Astrocyte (in vitro differentiated cells and primary cell): Measurements from ENCODE around the gene EXOSC3. TPM values are rescaled to one million over a fixed set of nuclear protein-coding genes. Genes with fewer than 3 reads are reported as not detected.
A peak's percentile ranks its signal among the peaks of the same experiment; 100 is the strongest.
"Not testable (repeated sequence)": the region's sequence is repeated elsewhere in the genome, so short reads cannot be mapped to it uniquely, and the experiment has no call there.

Source experiments
- DNase-seq: peaks from one replicate; pipeline ENCODE4 v3.0.0-alpha.2; 2010; ENCODE audit warnings: low read depth
- FAIRE-seq: peaks from 2 replicates; lab custom pipeline; 2011; peaks lifted over from hg19 to GRCh38; lab: Jason Lieb, UNC
- H2AFZ ChIP-seq: 2 replicates; pipeline ENCODE4 v1.6.0; 2012; ENCODE audit warnings: low read depth, low read length, inconsistent platforms
- H3K27ac ChIP-seq: 2 replicates; pipeline ENCODE4 v1.5.1; 2011; ENCODE audit warnings: low read depth, low read length, inconsistent platforms
- H3K27me3 ChIP-seq: 2 replicates; pipeline ENCODE4 v1.6.0; 2011; ENCODE audit warnings: low read length, inconsistent platforms; ENCODE audit not compliant: insufficient read depth
- H3K36me3 ChIP-seq: 2 replicates; pipeline ENCODE4 v1.5.1; 2011; ENCODE audit warnings: low read length, inconsistent platforms; ENCODE audit not compliant: insufficient read depth
- H3K4me1 ChIP-seq: 2 replicates; pipeline ENCODE4 v1.5.1; 2011; ENCODE audit warnings: low read length, inconsistent platforms; ENCODE audit not compliant: insufficient read depth
- H3K4me2 ChIP-seq: 2 replicates; pipeline ENCODE4 v1.6.0; 2012; ENCODE audit warnings: low read length, inconsistent platforms
- H3K4me3 ChIP-seq: 2 replicates; pipeline ENCODE4 v1.5.1; 2011; ENCODE audit warnings: low read depth, mild to moderate bottlenecking, low read length, inconsistent platforms; ENCODE audit not compliant: insufficient read depth
- H3K79me2 ChIP-seq: 2 replicates; pipeline ENCODE4 v1.6.0; 2012; ENCODE audit warnings: mild to moderate bottlenecking, low read length, inconsistent platforms; ENCODE audit not compliant: insufficient read depth
- H3K9ac ChIP-seq: 2 replicates; pipeline ENCODE4 v1.6.0; 2012; ENCODE audit warnings: mild to moderate bottlenecking, low read length, inconsistent platforms
- H3K9me3 ChIP-seq: 2 replicates; pipeline ENCODE4 v1.5.1; 2012; ENCODE audit warnings: low read depth, mild to moderate bottlenecking, low read length, inconsistent platforms; ENCODE audit not compliant: insufficient read depth
- H4K20me1 ChIP-seq: 2 replicates; pipeline ENCODE4 v1.6.0; 2012; ENCODE audit warnings: low read length, inconsistent platforms; ENCODE audit not compliant: insufficient read depth
- H3K27ac Mint-ChIP-seq: one replicate; pipeline ENCODE4 v1.8.0; 2021; ENCODE audit warnings: mild to moderate bottlenecking, mixed read lengths; ENCODE audit not compliant: unreplicated experiment
- H3K27me3 Mint-ChIP-seq: one replicate; pipeline ENCODE4 v1.8.0; 2021; ENCODE audit warnings: low read depth, mixed read lengths; ENCODE audit not compliant: unreplicated experiment
- H3K36me3 Mint-ChIP-seq: one replicate; pipeline ENCODE4 v1.8.0; 2021; ENCODE audit warnings: low read depth, mixed read lengths; ENCODE audit not compliant: unreplicated experiment
- H3K4me1 Mint-ChIP-seq: one replicate; pipeline ENCODE4 v1.8.0; 2021; ENCODE audit warnings: low read depth, mixed read lengths; ENCODE audit not compliant: unreplicated experiment
- H3K4me3 Mint-ChIP-seq: one replicate; pipeline ENCODE4 v1.8.0; 2021; ENCODE audit warnings: mild to moderate bottlenecking, moderate library complexity, mixed read lengths; ENCODE audit not compliant: unreplicated experiment
- H3K9me3 Mint-ChIP-seq: one replicate; pipeline ENCODE4 v1.8.0; 2021; ENCODE audit warnings: mild to moderate bottlenecking, mixed read lengths; ENCODE audit not compliant: unreplicated experiment
- CTCF ChIP-seq: IDR thresholded peaks from 2 replicates; pipeline ENCODE4 v1.5.1; 2011; ENCODE audit warnings: low read depth, mild to moderate bottlenecking, inconsistent platforms, low read length, moderate library complexity; ENCODE audit not compliant: insufficient read depth
- EZH2 ChIP-seq: IDR thresholded peaks from 2 replicates; pipeline ENCODE4 v1.6.1; 2012; ENCODE audit warnings: mild to moderate bottlenecking, low read length, inconsistent platforms; ENCODE audit not compliant: insufficient read depth
- total RNA-seq: library from RNA; stranded (reverse); gene quantifications from 2 replicates; pipeline ENCODE4 v1.2.1, GENCODE V29; 2021

EXOSC3 gene
- total RNA-seq, 1 donor from 2014 or later, result 30.7 TPM

- H3K36me3 ChIP-seq, result no peaks in the 10 kb centered on the region
- H3K36me3 Mint-ChIP-seq, result peaks cover 6% of the 10 kb centered on the region
- no peaks in the 10 kb centered on the region for H3K9me3 ChIP-seq
- FAIRE-seq, result no peak
- no peak overlapping the region for H3K4me3 ChIP-seq
- H3K9me3 Mint-ChIP-seq, result no peaks in the 10 kb centered on the region
- peaks cover 77% of the 10 kb centered on the region for H3K79me2 ChIP-seq
- no peak overlapping the region for H3K4me3 Mint-ChIP-seq
- H3K4me1 ChIP-seq, result no peaks in the 10 kb centered on the region
- H3K27me3 ChIP-seq, result no peaks in the 10 kb centered on the region
- H3K27me3 Mint-ChIP-seq, result no peaks in the 10 kb centered on the region
- no peak overlapping the region for H3K4me2 ChIP-seq
- no peak overlapping the region for H3K9ac ChIP-seq
- peaks cover 38% of the 10 kb centered on the region for H4K20me1 ChIP-seq
- H2AFZ ChIP-seq, result no peak overlapping the region
- no peak for DNase-seq
- peak overlapping the region; percentile 14 for H3K27ac Mint-ChIP-seq
- H3K27ac ChIP-seq, result no peak overlapping the region
- TF ChIP-seq EZH2 (no peak), CTCF (no peak)
- H3K4me1 Mint-ChIP-seq, result no peaks in the 10 kb centered on the region
Observed at GRCh38 chr9:37811906-37812476, 27.1 kb upstream of the EXOSC3 start.

GRCh38 chr9:37809676-37810075, 24.8 kb upstream of the EXOSC3 start:
- H3K4me2 ChIP-seq, H3K36me3 Mint-ChIP-seq, H3K4me3 ChIP-seq, H3K4me1 ChIP-seq, H3K36me3 ChIP-seq, FAIRE-seq, H3K27ac ChIP-seq, H3K4me1 Mint-ChIP-seq, H3K9me3 ChIP-seq, H3K27me3 Mint-ChIP-seq, H3K27me3 ChIP-seq, H3K4me3 Mint-ChIP-seq, H2AFZ ChIP-seq, DNase-seq, H3K9me3 Mint-ChIP-seq, H3K9ac ChIP-seq, H3K27ac Mint-ChIP-seq: not testable (repeated sequence)
- Histone ChIP-seq H4K20me1 (peaks cover 43% of the 10 kb centered on the region), H3K79me2 (peaks cover 81% of the 10 kb centered on the region)

GRCh38 chr9:37806271-37806670, 21.4 kb upstream of the EXOSC3 start:
- TF ChIP-seq CTCF, result no peak
- no peak for TF ChIP-seq EZH2
- H3K9me3 ChIP-seq, result no peaks in the 10 kb centered on the region
- Mint-ChIP-seq H3K4me3 (no peak overlapping the region), H3K27me3 (no peaks in the 10 kb centered on the region), H3K36me3 (peaks cover 2% of the 10 kb centered on the region), H3K27ac (no peak overlapping the region), H3K4me1 (peaks cover 11% of the 10 kb centered on the region), H3K9me3 (no peaks in the 10 kb centered on the region)
- no peak overlapping the region for H2AFZ ChIP-seq
- no peaks in the 10 kb centered on the region for H3K36me3 ChIP-seq
- H3K79me2 ChIP-seq, result peaks cover 92% of the 10 kb centered on the region
- H3K27ac ChIP-seq, result no peak overlapping the region
- peaks cover 15% of the 10 kb centered on the region for H3K4me1 ChIP-seq
- DNase-seq, result no peak
- no peak overlapping the region for H3K4me2 ChIP-seq
- FAIRE-seq, result no peak
- no peak overlapping the region for H3K9ac ChIP-seq
- peaks cover 59% of the 10 kb centered on the region for H4K20me1 ChIP-seq
- no peaks in the 10 kb centered on the region for H3K27me3 ChIP-seq
- H3K4me3 ChIP-seq, result no peak overlapping the region
